WI38 (cell line): ENCODE results near the gene MED19.
A peak's percentile ranks its signal among the peaks of the same experiment; 100 is the strongest.

Source experiments
- H3K4me3 ChIP-seq: 2 replicates; pipeline ENCODE4 v1.5.1; 2011; ENCODE audit warnings: low read depth, mild to moderate bottlenecking, control low read depth, low read length
- TF ChIP-seq, protein P1 (sequence below): IDR thresholded peaks from 2 replicates; pipeline ENCODE4 v1.5.1; 2012; ENCODE audit warnings: low read depth, mild to moderate bottlenecking, control low read depth, low read length

Gene MED19

GRCh38 chr11:57744357-57744756 is 32.3 kb upstream of the MED19 start:
- TF ChIP-seq, protein P1, sequence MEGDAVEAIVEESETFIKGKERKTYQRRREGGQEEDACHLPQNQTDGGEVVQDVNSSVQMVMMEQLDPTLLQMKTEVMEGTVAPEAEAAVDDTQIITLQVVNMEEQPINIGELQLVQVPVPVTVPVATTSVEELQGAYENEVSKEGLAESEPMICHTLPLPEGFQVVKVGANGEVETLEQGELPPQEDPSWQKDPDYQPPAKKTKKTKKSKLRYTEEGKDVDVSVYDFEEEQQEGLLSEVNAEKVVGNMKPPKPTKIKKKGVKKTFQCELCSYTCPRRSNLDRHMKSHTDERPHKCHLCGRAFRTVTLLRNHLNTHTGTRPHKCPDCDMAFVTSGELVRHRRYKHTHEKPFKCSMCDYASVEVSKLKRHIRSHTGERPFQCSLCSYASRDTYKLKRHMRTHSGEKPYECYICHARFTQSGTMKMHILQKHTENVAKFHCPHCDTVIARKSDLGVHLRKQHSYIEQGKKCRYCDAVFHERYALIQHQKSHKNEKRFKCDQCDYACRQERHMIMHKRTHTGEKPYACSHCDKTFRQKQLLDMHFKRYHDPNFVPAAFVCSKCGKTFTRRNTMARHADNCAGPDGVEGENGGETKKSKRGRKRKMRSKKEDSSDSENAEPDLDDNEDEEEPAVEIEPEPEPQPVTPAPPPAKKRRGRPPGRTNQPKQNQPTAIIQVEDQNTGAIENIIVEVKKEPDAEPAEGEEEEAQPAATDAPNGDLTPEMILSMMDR, result no peak
- H3K4me3 ChIP-seq, result no peak overlapping the region

GRCh38 chr11:57742087-57742452 is 30.1 kb upstream of the MED19 start:
- peak overlapping the region; percentile 95 for H3K4me3 ChIP-seq
- TF ChIP-seq, protein P1, result no peak

GRCh38 chr11:57741132-57742086 is 29.4 kb upstream of the MED19 start, which contains the start of gene SELENOH:
TSS of gene SELENOH (plus strand) at chr11:57741491. CDS start at chr11:57741596, 105 bp downstream.
- TF ChIP-seq, protein P1, result no peak
- peak within 1 kb of the TSS; percentile 95 for H3K4me3 ChIP-seq

- TF ChIP-seq, protein P1, result no peak
- no peak overlapping the region for H3K4me3 ChIP-seq
Observed at GRCh38 chr11:57735619-57736298, 23.7 kb upstream of the MED19 start.

GRCh38 chr11:57732661-57733060 is 20.6 kb upstream of the MED19 start:
- H3K4me3 ChIP-seq, result no peak overlapping the region
- TF ChIP-seq, protein P1, result no peak

- TF ChIP-seq, protein P1, result no peak
- H3K4me3 ChIP-seq, result no peak overlapping the region
Observed at GRCh38 chr11:57729479-57729878, 17.5 kb upstream of the MED19 start.

DNA sequence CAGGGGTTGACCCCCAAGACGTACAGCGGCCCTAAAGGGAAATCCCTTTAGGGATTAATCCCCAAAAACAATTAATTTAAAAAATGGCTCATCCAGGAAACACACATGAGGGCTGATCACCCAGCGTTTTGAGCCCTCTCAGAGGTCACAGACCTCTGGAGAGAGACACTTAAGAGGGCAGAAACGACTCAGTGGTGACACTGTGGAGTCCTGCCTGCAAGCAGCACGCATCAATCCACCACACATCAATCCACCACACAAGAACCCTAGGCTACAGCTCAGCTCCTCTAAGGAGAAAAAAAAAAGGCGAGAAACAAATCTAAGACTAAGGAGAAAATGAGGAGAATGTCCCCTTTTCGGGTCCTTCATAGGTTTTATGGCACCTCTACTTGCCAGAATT is 16.8 kb upstream of the MED19 start:
- H3K4me3 ChIP-seq, result no peak overlapping the region
- TF ChIP-seq, protein P1, result no peak
